ENCODE results near the gene SPCS2.

DNA sequence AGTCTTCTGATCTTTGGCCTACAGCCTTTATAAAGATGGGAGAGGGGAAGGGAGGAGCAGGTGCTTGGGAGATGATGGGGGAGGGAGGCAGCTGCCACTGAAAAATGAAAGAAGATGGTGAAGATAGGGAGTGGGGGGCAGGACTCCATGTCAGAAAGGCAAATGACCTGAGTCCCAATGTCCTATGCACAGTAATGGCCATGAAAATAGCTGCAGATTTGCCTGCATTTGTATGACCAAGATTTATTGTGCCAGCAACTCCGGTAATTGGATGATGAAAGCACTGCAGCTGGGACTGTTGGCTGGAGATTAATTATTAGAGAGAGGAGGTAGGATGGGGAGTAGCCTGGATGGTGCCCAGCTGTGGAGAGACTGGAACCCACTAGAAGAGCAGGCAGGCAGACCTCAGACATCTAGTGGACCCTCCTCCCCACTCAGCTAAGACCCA is 75.7 kb downstream of the SPCS2 start:
- TF ChIP-seq CTCF (IDR thresholded peaks at IDR 0.05) (no peak), POLR2A (IDR thresholded peaks at IDR 0.05) (no peak), POLR2AphosphoS5 (IDR thresholded peaks at IDR 0.05; ENCODE audit: insufficient read depth in 1 of 2, low read depth in 1 of 2) (no peak)

Measured in vagina (tissue), 2 donors.